ENCODE data around the gene CBFA2T2.

DNA sequence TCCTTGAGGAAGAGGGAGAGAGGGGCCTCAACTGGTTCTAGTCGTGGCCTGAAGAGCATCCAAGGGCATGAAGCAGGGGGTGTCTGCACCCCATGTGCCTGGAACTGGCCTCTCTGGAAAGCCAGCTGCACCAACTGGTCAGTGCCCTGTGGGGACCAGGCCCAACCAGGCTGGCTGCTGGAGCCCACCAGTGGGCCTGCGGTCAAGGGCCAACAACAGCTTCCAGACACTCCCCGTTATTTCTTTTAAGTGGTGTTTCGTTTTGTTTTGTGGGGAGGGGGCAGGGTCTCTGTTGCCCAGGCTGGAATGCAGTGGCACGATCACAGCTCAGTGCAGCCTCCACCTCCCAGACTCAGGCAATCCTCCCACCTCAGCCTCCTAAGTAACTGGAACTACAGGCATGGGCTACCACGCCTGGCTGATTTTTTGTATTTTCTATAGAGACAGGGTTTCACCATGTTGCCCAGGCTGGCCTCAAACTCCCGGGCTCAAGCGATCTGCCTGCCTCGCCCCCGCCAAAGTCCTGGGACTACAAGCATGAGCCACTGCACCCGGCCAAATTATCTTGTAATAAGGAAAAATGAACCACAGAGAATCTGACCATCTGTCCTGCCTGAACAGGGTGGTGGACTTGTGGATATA lies 160.3 kb downstream of the CBFA2T2 start:
- no peak for TF ChIP-seq TAF1 (IDR thresholded peaks at IDR 0.05; ENCODE audit: borderline replicate concordance, insufficient read depth, low read length)
- no peak for TF ChIP-seq POLR2AphosphoS5 (IDR thresholded peaks at IDR 0.05; ENCODE audit: low read depth, low read length)
- TF ChIP-seq REST (IDR thresholded peaks at IDR 0.05; ENCODE audit: insufficient read depth in 1 of 2, low read depth in 2 of 2, low read length in 2 of 2), result no peak

Measured in PFSK-1 (cell line).